Measurements from ENCODE around the gene ABCB1.

Gene ABCB1

GRCh38 chr7:87494454-87494853 lies 106.2 kb downstream of the ABCB1 start:
- TF ChIP-seq CTCF (IDR thresholded peaks at IDR 0.05), result no peak
- TF ChIP-seq ZFX (IDR thresholded peaks at IDR 0.05; ENCODE audit: borderline replicate concordance), result no peak
- H3K27ac ChIP-seq, result no peak overlapping the region

- H3K27ac ChIP-seq, result no peak overlapping the region
- TF ChIP-seq ZFX (IDR thresholded peaks at IDR 0.05; ENCODE audit: borderline replicate concordance), result no peak
- no peak for TF ChIP-seq CTCF (IDR thresholded peaks at IDR 0.05)
Observed at GRCh38 chr7:87483131-87483530, 117.6 kb downstream of the ABCB1 start.

- no peak for TF ChIP-seq CTCF (IDR thresholded peaks at IDR 0.05)
- no peak for TF ChIP-seq ZFX (IDR thresholded peaks at IDR 0.05; ENCODE audit: borderline replicate concordance)
- no peak overlapping the region for H3K27ac ChIP-seq
Observed at GRCh38 chr7:87482115-87482514, 118.6 kb downstream of the ABCB1 start.

GRCh38 chr7:87480386-87480785 lies 120.3 kb downstream of the ABCB1 start:
- no peak overlapping the region for H3K27ac ChIP-seq
- no peak for TF ChIP-seq CTCF (IDR thresholded peaks at IDR 0.05)
- TF ChIP-seq ZFX (IDR thresholded peaks at IDR 0.05; ENCODE audit: borderline replicate concordance), result no peak

GRCh38 chr7:87479951-87480350 lies 120.7 kb downstream of the ABCB1 start:
- H3K27ac ChIP-seq, result no peak overlapping the region
- TF ChIP-seq ZFX (IDR thresholded peaks at IDR 0.05; ENCODE audit: borderline replicate concordance), result no peak
- no peak for TF ChIP-seq CTCF (IDR thresholded peaks at IDR 0.05)

GRCh38 chr7:87476179-87476557 lies 124.5 kb downstream of the ABCB1 start:
- H3K27ac ChIP-seq, result no peak overlapping the region
- TF ChIP-seq CTCF (IDR thresholded peaks at IDR 0.05), result no peak
- TF ChIP-seq ZFX (IDR thresholded peaks at IDR 0.05; ENCODE audit: borderline replicate concordance), result no peak

- TF ChIP-seq CTCF (IDR thresholded peaks at IDR 0.05) (no peak), ZFX (IDR thresholded peaks at IDR 0.05; ENCODE audit: borderline replicate concordance) (no peak)
- H3K27ac ChIP-seq, result no peak within 1 kb of the TSS
Observed at GRCh38 chr7:87475359-87476178, 125.1 kb downstream of the ABCB1 start, which contains the start of gene ABCB4. TSS of gene ABCB4 (minus strand) at chr7:87475680. CDS start at chr7:87475465, 215 bp downstream.

All from 22Rv1 (cell line).